Gastroesophageal sphincter (tissue), 3 donors: Measurements from ENCODE around the gene ZBTB6.

Source experiments
- CTCF ChIP-seq, 4 experiments: fragments of 200-600 bp in 2 of 4; fragments of 450-650 bp in 2 of 4; sonication (generic) in 1 of 4; IDR thresholded peaks; one replicate each; pipeline ENCODE4 v1.5.1; 2017 to 2019; ENCODE audit warnings: antibody characterized with exemption in 4 of 4, mild to moderate bottlenecking in 2 of 4, moderate library complexity in 2 of 4
- EP300 ChIP-seq: sonication (generic); formaldehyde crosslinking; IDR thresholded peaks from one replicate; pipeline ENCODE4 v1.6.1; 2017; ENCODE audit warnings: antibody characterized with exemption, mild to moderate bottlenecking
- POLR2A ChIP-seq, 2 donors: fragments of 450-650 bp; IDR thresholded peaks; one replicate each; pipeline ENCODE4 v1.6.1; 2017; ENCODE audit warnings: antibody characterized with exemption in 2 of 2, mild to moderate bottlenecking in 2 of 2, moderate library complexity in 1 of 2

GRCh38 chr9:122955961-122956360, 42.8 kb upstream of the ZBTB6 start:
- TF ChIP-seq POLR2A (IDR thresholded peaks at IDR 0.05) (no peak), CTCF (IDR thresholded peaks at IDR 0.05) (no peak), EP300 (no peak)
